Inflammatory macrophage treated with lipopolysaccharide for 4 hours (primary cell): ENCODE results near the gene ERBB4.

ENCODE experiments used
- DNase-seq: peaks from one replicate; pipeline ENCODE4 v3.0.0-alpha.2; 2020

ERBB4 gene

DNA sequence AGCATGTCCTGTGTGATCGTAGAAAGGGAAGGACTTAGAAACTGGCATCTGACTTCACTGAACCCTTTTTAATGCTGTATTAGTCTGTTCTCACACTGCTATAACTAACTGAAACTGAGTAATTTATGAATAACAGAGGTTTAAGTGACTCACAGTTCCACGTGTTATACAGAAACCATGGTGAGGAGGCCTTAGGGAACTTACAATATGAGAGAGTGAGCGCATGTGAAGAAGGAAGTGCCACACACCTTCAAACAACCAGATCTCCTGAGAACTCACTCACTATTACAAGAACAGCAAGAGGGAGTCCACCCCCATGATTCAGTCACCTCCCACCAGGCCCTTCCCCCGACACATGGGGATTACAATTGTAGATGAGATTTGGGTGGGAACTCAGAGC lies 1170.9 kb downstream of the ERBB4 start:
- DNase-seq = no peak

DNA sequence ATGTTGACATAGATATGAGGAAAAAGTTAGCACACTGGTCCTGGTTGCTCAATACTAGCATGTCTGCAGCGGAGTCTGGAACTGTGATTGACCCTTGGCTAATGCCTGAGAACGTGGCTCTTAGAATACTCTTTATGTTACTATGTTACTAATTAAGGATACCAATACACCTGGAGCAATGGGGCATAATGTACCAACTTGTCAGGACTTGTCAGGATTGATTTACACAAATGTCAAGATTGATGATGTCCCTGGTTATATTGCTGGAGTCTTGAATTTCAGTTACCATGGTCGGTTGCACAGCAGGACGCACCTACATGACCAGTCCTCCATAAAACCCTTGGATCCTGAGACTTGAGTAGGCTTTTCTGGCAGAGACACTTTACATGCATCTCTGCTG lies 1171.3 kb downstream of the ERBB4 start:
- no peak for DNase-seq

DNA sequence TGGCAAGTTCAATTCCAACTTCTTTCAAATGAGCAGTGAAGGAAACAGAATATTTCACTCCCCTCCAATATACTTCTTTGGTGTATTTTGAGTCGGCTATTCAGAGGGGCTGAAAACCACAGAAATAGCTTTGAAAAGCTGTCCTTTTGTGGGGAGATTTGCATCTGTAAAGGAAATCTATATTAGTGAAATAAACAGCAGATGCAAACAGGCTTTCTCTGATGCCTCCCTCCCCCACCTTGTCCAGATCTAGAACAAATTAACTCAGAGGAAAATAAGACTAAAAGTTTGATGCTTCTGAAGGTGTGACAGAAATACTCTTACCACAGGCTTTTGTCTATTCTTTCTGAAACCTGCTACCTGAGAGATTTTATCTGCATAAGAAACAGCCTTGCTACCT lies 1173.7 kb downstream of the ERBB4 start:
- DNase-seq = no peak

DNA sequence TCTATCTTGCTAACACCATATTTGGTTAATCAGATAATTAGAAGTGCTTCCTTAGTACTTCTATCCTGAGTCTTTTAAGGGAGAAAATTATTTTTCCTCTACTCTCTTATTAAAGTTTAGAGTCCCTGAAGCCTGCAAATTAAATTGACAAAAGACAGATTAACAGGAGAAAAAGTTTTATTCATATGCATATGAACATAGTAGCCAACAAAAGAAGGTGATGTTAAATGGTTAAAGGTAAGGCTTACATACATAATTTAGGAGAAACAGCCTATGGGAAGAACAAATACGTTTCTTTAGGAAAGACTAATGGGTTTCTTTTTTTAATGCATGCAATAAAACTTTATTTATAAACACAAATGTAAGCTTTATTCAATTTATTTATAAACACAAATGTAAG lies 1177.2 kb downstream of the ERBB4 start:
- DNase-seq = no peak

DNA sequence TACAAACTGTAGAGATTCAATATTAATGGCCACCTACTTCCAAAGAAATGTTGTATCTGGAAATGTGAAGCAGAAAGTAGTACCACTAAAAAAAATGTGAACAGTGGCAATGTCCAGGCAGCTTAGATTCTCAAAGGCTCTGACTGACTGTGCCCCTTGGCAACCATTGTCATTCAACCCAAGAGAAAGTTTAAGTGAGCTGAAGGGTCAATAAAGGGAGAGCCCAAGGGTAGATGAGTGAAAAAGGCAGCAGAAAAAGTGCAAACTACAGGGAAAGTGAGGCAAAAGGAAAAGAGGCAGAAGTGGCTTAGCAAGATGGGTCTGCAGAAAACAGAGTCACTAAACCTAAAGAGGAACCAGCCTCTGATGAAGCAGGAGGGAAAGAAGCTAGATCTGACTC lies 1179.3 kb downstream of the ERBB4 start:
- DNase-seq = no peak

DNA sequence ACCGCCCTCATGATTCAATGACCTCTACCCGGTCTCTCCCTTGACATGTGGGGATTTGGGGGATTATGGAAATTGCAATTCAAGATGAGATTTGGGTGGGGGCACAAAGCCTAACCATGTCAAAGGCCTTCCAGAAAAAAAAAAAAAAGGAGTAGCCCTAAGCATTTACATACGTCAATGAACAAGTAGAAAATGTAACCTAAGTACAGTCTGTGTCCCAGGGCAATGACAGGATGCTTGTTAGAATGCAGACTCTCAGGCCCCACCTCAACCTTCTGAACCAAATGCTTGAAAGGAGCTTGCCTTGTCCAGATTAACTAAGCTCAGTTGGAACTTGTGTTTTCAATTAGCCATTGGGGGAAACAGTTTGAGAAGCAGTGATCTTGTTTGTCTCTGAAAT lies 1180.1 kb downstream of the ERBB4 start:
- no peak for DNase-seq

DNA sequence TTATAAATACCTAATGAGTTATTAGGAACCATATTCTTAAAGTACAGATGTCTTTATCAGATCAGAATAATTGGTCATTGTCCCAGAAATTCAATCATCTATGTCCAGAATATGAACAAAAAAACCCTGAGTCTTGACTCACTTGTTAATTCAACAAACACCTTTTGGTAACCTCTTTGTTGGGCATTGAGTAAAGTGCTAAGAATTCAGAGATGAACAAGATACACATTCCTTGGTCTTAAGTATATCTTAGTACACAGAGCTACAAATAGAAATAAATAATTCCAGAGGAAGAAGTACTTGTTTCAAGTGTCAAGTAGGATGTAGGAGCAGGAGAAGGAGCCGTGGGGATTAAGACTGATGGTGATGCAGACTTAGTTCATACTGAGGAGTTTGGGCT lies 1184.1 kb downstream of the ERBB4 start:
- no peak for DNase-seq

DNA sequence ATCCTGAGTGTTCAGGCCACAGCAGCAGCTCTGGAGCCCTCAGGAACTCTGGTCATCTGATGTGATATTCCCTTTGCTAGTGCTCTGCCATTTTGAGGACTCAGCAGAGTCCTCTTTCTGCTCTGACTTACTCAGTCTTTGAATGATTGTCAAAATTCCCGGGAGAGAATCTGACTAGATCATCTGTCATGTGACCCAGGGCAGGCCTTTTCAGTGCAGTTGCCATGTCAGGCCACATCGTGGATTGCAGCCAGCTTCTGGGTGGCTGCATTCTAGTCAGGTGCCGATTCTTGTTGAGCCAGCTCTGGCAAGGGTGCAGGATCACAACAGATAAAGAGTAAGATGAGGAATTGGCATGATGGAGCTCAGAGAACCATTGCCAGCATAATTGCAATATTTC lies 1186.6 kb downstream of the ERBB4 start:
- no peak for DNase-seq

DNA sequence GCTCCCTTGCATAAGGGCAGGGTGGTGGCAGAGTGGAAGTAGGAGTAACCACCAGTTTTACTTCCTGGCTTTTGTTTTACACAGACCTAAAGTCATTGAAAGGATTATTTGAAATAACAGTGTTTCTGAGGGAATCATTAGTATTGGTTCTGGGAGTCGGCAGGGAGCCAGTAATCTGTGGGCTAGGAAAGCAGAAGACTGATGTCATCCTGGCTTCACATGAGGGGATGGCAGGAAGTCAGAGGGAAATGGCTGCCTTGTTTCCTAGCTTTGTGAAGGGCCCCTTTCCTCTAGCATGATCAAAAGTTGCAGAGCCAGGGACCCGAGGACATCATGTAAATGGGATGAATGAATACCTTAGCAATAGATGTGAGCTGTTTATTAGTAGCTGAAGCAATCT lies 1189.6 kb downstream of the ERBB4 start:
- DNase-seq = no peak

DNA sequence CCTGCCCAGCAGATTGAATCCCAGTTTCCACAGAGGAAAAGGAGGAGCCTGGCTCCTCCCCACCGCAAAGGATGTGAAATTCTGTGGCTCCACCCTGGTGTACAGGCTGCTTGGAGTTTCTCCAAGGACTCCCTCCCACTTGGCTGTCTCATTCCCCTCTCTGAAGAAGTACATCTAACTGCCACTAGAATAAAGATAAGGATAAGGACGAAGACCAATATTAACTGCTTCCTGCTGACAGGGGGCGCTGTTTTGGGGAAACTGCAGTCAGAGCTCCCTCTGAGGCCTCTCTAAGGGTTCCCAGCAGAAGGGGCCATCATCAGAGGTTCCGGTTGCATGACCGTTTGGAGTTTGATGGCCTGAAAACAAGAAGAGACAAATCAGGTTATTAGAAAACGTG lies 1191.3 kb downstream of the ERBB4 start:
- DNase-seq = no peak

DNA sequence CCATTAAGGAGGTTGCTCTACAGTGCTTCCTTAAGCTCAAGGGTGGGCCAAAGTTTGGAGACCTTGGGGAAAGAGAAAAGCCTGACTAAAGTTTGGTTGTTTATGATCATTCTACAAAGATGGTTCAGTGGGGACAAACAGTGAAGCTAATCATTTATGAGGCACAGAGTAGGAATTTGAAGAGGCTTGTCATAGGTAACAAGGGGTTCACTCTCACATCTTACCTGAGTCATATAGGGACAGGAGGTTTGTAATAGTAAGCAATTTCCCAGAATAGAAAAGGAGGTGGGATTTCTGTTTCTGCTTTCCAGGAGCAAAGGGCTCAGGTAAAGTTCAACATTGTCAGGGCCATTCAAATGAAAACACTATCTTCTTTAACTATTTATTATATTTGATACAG lies 1194.3 kb downstream of the ERBB4 start:
- DNase-seq = no peak

DNA sequence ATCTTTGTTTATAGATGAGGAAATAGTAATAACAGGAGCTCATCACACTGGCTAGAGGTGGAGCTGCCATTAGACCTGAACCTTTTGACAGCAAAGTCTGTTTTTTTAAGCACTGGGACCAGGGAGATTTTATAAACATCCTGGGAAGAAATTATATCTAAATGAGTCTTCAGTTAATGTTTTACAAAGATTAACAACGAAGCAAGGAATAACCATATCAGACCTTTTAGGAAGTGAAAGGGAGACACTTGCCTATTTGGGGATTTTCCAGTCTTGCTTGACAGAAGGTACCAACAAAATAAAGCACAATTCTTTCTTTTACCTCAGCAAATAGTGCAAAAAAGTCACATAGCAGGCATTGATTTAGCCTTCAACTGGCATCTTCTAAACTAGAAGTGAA lies 1205.2 kb downstream of the ERBB4 start:
- DNase-seq = no peak

DNA sequence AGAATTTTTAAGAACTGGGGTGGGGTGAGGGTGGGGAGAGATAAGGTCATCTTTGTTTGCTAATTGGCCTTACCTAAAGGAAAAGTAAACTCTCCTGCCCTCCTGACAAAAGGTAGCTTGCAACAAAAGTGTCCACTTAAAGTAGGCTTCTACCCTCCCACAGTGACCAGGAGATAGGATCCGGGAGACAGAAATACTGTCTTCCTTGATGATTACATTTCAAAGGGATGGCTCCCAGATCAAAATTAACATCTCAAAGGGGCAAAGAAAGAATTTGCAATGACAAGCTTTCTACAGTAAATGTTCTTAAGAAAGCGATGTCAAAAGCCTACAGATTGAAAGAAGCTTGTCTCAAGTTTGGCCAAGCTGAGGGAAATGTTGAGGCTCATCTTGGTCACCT lies 1206.9 kb downstream of the ERBB4 start:
- DNase-seq = no peak

DNA sequence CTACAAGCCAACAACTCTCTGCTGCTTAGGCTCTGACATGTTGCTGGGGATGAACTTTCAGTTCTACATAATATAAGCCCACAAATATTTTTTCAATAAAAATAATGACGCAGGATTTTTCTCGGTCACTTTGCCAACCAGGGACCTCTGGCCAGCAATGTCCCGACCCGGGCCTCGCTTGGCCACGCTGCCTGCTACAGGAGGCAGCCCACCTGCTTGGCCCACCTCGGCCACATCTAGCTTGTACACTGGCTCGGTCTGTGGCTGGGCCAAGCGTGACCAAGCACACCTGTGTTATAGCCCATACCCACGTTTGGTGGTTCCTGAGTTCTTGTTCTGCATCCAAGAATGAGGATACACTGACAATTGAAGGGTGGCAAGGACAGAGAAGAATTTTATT lies 1208.7 kb downstream of the ERBB4 start:
- no peak for DNase-seq

DNA sequence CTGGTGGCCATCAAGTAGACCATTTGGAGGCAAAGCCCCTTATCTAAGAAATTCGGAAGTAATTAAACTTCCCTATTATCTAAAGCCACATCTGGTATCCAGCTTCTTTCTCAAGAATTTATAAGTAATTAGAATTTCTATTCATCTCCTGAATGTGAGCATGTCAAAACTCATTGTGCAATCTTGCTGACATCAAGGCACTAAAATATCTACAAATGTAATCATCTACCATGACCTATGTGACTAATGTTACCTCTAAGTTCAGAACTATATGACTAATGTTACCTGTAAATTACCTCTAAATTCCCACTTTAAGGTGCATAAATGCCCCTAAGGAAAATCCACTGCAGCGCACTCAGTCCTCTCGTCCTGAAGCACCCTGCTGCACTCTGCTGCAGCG lies 1209.2 kb downstream of the ERBB4 start:
- no peak for DNase-seq

DNA sequence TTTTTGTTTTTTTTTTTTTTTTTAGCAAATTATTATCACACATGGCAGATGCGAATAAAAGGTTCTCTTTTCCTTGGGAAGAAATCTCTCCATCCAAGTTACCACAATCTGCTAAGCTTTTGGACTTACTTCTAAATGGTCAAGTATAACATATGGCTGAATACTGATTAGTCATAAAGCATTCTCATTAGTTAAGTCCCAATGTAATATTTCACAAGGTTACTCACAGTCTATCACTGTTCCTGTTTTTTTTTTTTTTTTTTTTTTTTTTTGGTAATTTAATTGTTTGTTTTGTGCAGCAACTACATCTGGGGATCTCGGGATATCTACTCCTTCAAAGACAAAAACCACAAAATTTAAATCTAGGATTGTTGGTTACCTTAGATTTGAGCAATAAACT lies 1210.5 kb downstream of the ERBB4 start:
- DNase-seq = no peak
